IMR-90 (cell line): ENCODE measurements around the gene IFITM10. TPM values are rescaled to one million over a fixed set of nuclear protein-coding genes. Genes with fewer than 3 reads are reported as not detected.
A peak's percentile ranks its signal among the peaks of the same experiment; 100 is the strongest.

Experiments
- ATAC-seq: fragments of 200-7000 bp; cut with Tn5 transposase; 2 replicates; pipeline ENCODE4 v1.9.1; 2020; ENCODE audit warnings: low read depth, mild to moderate bottlenecking, moderate library complexity
- BruUV-seq: library from RNA; stranded (reverse); fragments of 400-500 nt; replicated peaks from 2 replicates; lab custom pipeline; 2021; lab: Mats Ljungman, UMichigan
- CTCF ChIA-PET: fragments of 300-600 bp; formaldehyde crosslinking; extraction: SDS; loops from one replicate; lab custom pipeline; 2021; ENCODE audit warnings: antibody characterized with exemption; lab: Yijun Ruan, JAX
- POLR2A ChIA-PET: fragments of 300-600 bp; sonication (Branson Sonifier 250); formaldehyde crosslinking; loops from one replicate; lab custom pipeline; 2022; ENCODE audit warnings: antibody characterized with exemption; ENCODE audit not compliant: unreplicated experiment; lab: Charles Lee
- DNase-seq: peaks from one replicate; pipeline ENCODE4 v3.0.0; 2013
- H2AFZ ChIP-seq: replicated peaks from 2 replicates; pipeline ENCODE3; 2013; ENCODE audit warnings: low read length, mild to moderate bottlenecking; ENCODE audit not compliant: poor library complexity
- H2AK5ac ChIP-seq: 2 replicates; pipeline ENCODE4 v1.6.1; 2013; ENCODE audit warnings: low read depth, low read length, inconsistent platforms
- H2AK9ac ChIP-seq: replicated peaks from 2 replicates; pipeline ENCODE3; 2013; ENCODE audit warnings: mild to moderate bottlenecking, low read depth, low read length, moderate library complexity; ENCODE audit not compliant: poor library complexity
- H2BK120ac ChIP-seq: 2 replicates; pipeline ENCODE4 v1.6.1; 2013; ENCODE audit warnings: low read depth, low read length, inconsistent platforms
- H2BK15ac ChIP-seq: 3 replicates; pipeline ENCODE4 v1.6.1; 2013; ENCODE audit warnings: low read depth, low read length, inconsistent platforms
- H2BK20ac ChIP-seq: 2 replicates; pipeline ENCODE4 v1.6.1; 2013; ENCODE audit warnings: low read depth, mild to moderate bottlenecking, inconsistent platforms, low read length, moderate library complexity
- H2BK5ac ChIP-seq: 2 replicates; pipeline ENCODE4 v1.6.1; 2013; ENCODE audit warnings: mild to moderate bottlenecking, low read depth, low read length, inconsistent platforms; ENCODE audit not compliant: poor library complexity, severe bottlenecking
- H3K14ac ChIP-seq: replicated peaks from 2 replicates; pipeline ENCODE4 v1.6.1; 2013; ENCODE audit warnings: low read depth, low read length, inconsistent platforms
- H3K18ac ChIP-seq: 2 replicates; pipeline ENCODE4 v1.6.1; 2013; ENCODE audit warnings: low read depth, low read length, control low read depth
- H3K23ac ChIP-seq: 2 replicates; pipeline ENCODE4 v1.6.1; 2013; ENCODE audit warnings: low read depth, low read length, inconsistent platforms
- H3K27ac ChIP-seq: 2 replicates; pipeline ENCODE4 v1.5.1; 2013; ENCODE audit warnings: mild to moderate bottlenecking, control low read depth, low read length; ENCODE audit not compliant: insufficient read depth
- H3K27me3 ChIP-seq: 2 replicates; pipeline ENCODE4 v1.6.1; 2013; ENCODE audit warnings: low read length; ENCODE audit not compliant: control insufficient read depth, insufficient read depth
- H3K36me3 ChIP-seq: 2 replicates; pipeline ENCODE4 v1.6.1; 2013; ENCODE audit warnings: low read length, mixed read lengths; ENCODE audit not compliant: control insufficient read depth, insufficient read depth
- H3K4ac ChIP-seq: 2 replicates; pipeline ENCODE4 v1.6.1; 2013; ENCODE audit warnings: low read depth, low read length, inconsistent platforms
- H3K4me1 ChIP-seq: 2 replicates; pipeline ENCODE4 v1.6.1; 2013; ENCODE audit warnings: low read length, mixed read lengths; ENCODE audit not compliant: control insufficient read depth, insufficient read depth
- H3K4me2 ChIP-seq: 2 replicates; pipeline ENCODE4 v1.6.1; 2013; ENCODE audit warnings: low read depth, mild to moderate bottlenecking, control low read depth, low read length, moderate library complexity
- H3K4me3 ChIP-seq: 2 replicates; pipeline ENCODE4 v1.5.1; 2013; ENCODE audit warnings: low read depth, mild to moderate bottlenecking, control low read depth, low read length, moderate library complexity; ENCODE audit not compliant: insufficient read depth
- H3K56ac ChIP-seq: 2 replicates; pipeline ENCODE4 v1.6.1; 2013; ENCODE audit warnings: low read length, inconsistent platforms; ENCODE audit not compliant: insufficient read depth; ENCODE audit errors: extremely low read depth
- H3K79me1 ChIP-seq, 2 experiments: 2 replicates each; pipeline ENCODE4 v1.6.1; 2013; ENCODE audit warnings: low read length in 2 of 2, inconsistent platforms in 1 of 2, low read depth in 1 of 2
- H3K9ac ChIP-seq: 2 replicates; pipeline ENCODE4 v1.6.1; 2013; ENCODE audit warnings: low read depth, low read length, control low read depth
- H3K9me1 ChIP-seq: 2 replicates; pipeline ENCODE4 v1.6.1; 2013; ENCODE audit warnings: low read length, inconsistent platforms; ENCODE audit not compliant: insufficient read depth
- H3K9me3 ChIP-seq: 2 replicates; pipeline ENCODE4 v1.6.1; 2013; ENCODE audit warnings: low read length; ENCODE audit not compliant: control insufficient read depth, insufficient read depth
- H4K20me1 ChIP-seq: 2 replicates; pipeline ENCODE4 v1.6.1; 2013; ENCODE audit warnings: low read length, inconsistent platforms; ENCODE audit not compliant: insufficient read depth
- H4K5ac ChIP-seq: 2 replicates; pipeline ENCODE4 v1.6.1; 2013; ENCODE audit warnings: mild to moderate bottlenecking, low read depth, low read length, control low read depth
- H4K8ac ChIP-seq, 2 experiments: 2 replicates each; pipeline ENCODE4 v1.6.1; 2013; ENCODE audit warnings: low read depth in 2 of 2, low read length in 2 of 2, control low read depth in 1 of 2, inconsistent platforms in 1 of 2
- H4K91ac ChIP-seq: 2 replicates; pipeline ENCODE4 v1.6.1; 2013; ENCODE audit warnings: low read depth, low read length, inconsistent platforms; ENCODE audit not compliant: insufficient read depth
- CEBPB ChIP-seq: IDR thresholded peaks from 2 replicates; pipeline ENCODE4 v1.6.1; 2012; ENCODE audit warnings: low read depth, low read length, improper control_type of control experiment
- CHD1 ChIP-seq: IDR thresholded peaks from 2 replicates; pipeline ENCODE4 v1.6.1; 2012; ENCODE audit warnings: low read depth, low read length, improper control_type of control experiment
- FOS ChIP-seq: fragments of 150-350 bp; IDR thresholded peaks from 2 replicates; pipeline ENCODE4 v1.6.1; 2016; ENCODE audit warnings: low read depth, low read length
- MAFK ChIP-seq: IDR thresholded peaks from 2 replicates; pipeline ENCODE4 v1.6.1; 2012; ENCODE audit warnings: low read depth, low read length, improper control_type of control experiment
- MAZ ChIP-seq: IDR thresholded peaks from 2 replicates; pipeline ENCODE4 v1.6.1; 2012; ENCODE audit warnings: low read depth, mild to moderate bottlenecking, low read length, improper control_type of control experiment, moderate library complexity, borderline replicate concordance
- MXI1 ChIP-seq: IDR thresholded peaks from 2 replicates; pipeline ENCODE4 v1.6.1; 2012; ENCODE audit warnings: low read depth, mild to moderate bottlenecking, low read length, moderate library complexity, borderline replicate concordance
- POLR2A ChIP-seq: IDR thresholded peaks from 2 replicates; pipeline ENCODE4 v1.6.1; 2012; ENCODE audit warnings: mild to moderate bottlenecking, low read depth, low read length
- RAD21 ChIP-seq: IDR thresholded peaks from 2 replicates; pipeline ENCODE4 v1.6.1; 2012; ENCODE audit warnings: low read length, improper control_type of control experiment
- SMC3 ChIP-seq: fragments of 150-350 bp; IDR thresholded peaks from 2 replicates; pipeline ENCODE4 v1.6.1; 2016; ENCODE audit warnings: low read depth, mild to moderate bottlenecking, antibody characterized with exemption, low read length, moderate library complexity
- WGBS, 2 experiments: methylation state at CpG; one replicate each; pipeline versions ENCODE4 v1.1.5 to v1.1.7; 2013; ENCODE audit warnings: missing lambda C conversion rate in 2 of 2; ENCODE audit not compliant: insufficient read length in 1 of 2; ENCODE audit errors: extremely low coverage in 2 of 2; 5-methylcytosine and 5-hydroxymethylcytosine counted together
- dilution Hi-C: fragments of 300-500 bp; cut with HindIII; formaldehyde crosslinking; loops from one replicate; pipeline ENCODE4 v1.14.3; 2018; ENCODE audit warnings: low sequenced_read_pairs; ENCODE audit not compliant: unreplicated experiment
- in situ Hi-C: fragments of 300-500 bp; cut with MboI; formaldehyde crosslinking; loops from 3 replicates; pipeline ENCODE4 v1.14.3; 2019; ENCODE audit warnings: low sequenced_read_pairs, inconsistent platforms, mixed read lengths
- intact Hi-C: fragments of 100-400 bp; cut with micrococcal nuclease; formaldehyde crosslinking; loops from 2 replicates; pipeline ENCODE4 v1.10.0; 2022
- polyA plus RNA-seq, 3 experiments: library from polyadenylated mRNA; depleted of rRNA; stranded (reverse); fragments of >200 nt; gene quantifications; 2 replicates each; pipeline ENCODE4 v1.2.3, GENCODE V29; 2012; ENCODE audit warnings: low replicate concordance in 1 of 3
- total RNA-seq: library from RNA; depleted of rRNA; stranded (reverse); fragments of >200 nt; gene quantifications from 2 replicates; pipeline ENCODE4 v1.2.3, GENCODE V29; 2012
- TF ChIP-seq, protein P1 (sequence below): fragments of 150-350 bp; IDR thresholded peaks from 2 replicates; pipeline ENCODE4 v1.6.1; 2017; ENCODE audit warnings: mild to moderate bottlenecking, antibody characterized with exemption, low read length, low read depth
- TF ChIP-seq, protein P2 (sequence below): fragments of 150-350 bp; IDR thresholded peaks from 2 replicates; pipeline ENCODE4 v1.6.1; 2016; ENCODE audit warnings: low read depth, mild to moderate bottlenecking, low read length, moderate library complexity, borderline replicate concordance
- TF ChIP-seq, protein P3 (sequence below): conservative IDR thresholded peaks from 2 replicates; pipeline ENCODE4 v1.5.1; 2012; ENCODE audit warnings: mild to moderate bottlenecking, low read depth, low read length, improper control_type of control experiment

The IFITM10 gene
- total and polyA plus RNA-seq, 2 of the 4 experiments (the other 2 are of a cell fraction): 0.15 to 0.18 TPM

DNA sequence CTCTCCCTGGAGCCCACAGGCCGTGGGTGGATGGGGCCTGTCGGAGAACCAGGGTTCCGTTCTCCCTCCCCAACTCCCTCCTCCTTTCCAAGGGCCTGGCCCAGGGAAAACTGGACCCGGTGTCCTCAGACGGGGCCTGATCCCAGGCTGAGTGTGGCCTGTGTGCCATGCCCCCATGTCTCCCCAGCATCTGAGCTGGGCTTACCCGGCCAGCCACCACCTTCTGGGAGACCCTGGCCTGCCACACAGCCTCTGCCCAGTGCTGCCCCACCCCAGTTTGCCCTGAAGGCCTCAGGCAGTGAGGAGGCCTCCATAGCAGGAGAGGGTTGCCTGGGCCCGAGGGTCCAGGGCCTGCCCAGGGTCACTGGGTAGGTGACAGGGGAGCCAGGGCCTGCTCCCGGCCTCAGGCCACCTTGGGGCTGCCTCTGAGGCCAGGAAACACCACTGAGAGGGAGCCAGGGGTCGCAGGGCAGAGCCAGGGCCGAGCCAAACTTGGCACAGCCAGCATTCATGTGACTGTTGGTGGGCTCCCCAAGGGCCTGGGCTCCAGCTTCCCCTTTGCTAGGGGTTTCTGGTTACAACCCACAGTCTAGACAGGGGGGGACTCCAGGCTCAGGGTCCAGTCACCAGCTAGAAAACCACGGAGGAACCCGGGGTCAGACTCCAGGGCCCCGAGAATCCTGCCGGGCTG is 590 bp upstream of the IFITM10 start:
- H2BK120ac ChIP-seq: no peak overlapping the region
- no peak overlapping the region for H3K18ac ChIP-seq
- peaks cover 20% of the 10 kb centered on the region; the same call in 1 of the 2 replicates for H3K36me3 ChIP-seq
- peaks cover 8% of the 10 kb centered on the region; the same call in 1 of the 2 replicates for H3K4me1 ChIP-seq
- H4K20me1 ChIP-seq: peaks cover 17% of the 10 kb centered on the region
- no peak for TF ChIP-seq MAFK
- TF ChIP-seq SMC3: no peak
- no peak for TF ChIP-seq FOS
- TF ChIP-seq, protein P1, sequence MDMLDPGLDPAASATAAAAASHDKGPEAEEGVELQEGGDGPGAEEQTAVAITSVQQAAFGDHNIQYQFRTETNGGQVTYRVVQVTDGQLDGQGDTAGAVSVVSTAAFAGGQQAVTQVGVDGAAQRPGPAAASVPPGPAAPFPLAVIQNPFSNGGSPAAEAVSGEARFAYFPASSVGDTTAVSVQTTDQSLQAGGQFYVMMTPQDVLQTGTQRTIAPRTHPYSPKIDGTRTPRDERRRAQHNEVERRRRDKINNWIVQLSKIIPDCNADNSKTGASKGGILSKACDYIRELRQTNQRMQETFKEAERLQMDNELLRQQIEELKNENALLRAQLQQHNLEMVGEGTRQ: no peak
- no peak for TF ChIP-seq CEBPB
- TF ChIP-seq MXI1: no peak
- TF ChIP-seq POLR2A: no peak
- TF ChIP-seq, protein P2, sequence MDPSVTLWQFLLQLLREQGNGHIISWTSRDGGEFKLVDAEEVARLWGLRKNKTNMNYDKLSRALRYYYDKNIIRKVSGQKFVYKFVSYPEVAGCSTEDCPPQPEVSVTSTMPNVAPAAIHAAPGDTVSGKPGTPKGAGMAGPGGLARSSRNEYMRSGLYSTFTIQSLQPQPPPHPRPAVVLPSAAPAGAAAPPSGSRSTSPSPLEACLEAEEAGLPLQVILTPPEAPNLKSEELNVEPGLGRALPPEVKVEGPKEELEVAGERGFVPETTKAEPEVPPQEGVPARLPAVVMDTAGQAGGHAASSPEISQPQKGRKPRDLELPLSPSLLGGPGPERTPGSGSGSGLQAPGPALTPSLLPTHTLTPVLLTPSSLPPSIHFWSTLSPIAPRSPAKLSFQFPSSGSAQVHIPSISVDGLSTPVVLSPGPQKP: no peak
- no peak for TF ChIP-seq MAZ
- TF ChIP-seq, protein P3, sequence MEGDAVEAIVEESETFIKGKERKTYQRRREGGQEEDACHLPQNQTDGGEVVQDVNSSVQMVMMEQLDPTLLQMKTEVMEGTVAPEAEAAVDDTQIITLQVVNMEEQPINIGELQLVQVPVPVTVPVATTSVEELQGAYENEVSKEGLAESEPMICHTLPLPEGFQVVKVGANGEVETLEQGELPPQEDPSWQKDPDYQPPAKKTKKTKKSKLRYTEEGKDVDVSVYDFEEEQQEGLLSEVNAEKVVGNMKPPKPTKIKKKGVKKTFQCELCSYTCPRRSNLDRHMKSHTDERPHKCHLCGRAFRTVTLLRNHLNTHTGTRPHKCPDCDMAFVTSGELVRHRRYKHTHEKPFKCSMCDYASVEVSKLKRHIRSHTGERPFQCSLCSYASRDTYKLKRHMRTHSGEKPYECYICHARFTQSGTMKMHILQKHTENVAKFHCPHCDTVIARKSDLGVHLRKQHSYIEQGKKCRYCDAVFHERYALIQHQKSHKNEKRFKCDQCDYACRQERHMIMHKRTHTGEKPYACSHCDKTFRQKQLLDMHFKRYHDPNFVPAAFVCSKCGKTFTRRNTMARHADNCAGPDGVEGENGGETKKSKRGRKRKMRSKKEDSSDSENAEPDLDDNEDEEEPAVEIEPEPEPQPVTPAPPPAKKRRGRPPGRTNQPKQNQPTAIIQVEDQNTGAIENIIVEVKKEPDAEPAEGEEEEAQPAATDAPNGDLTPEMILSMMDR: no peak
- no peak for TF ChIP-seq CHD1
- no peak for TF ChIP-seq RAD21
- no peaks in the 10 kb centered on the region for H3K9me1 ChIP-seq
- H4K91ac ChIP-seq: no peak overlapping the region
- DNase-seq (no peak), ATAC-seq (no peak)
- H2AK9ac ChIP-seq: peak overlapping the region; percentile 72
- H3K9me3 ChIP-seq: no peaks in the 10 kb centered on the region
- no peak overlapping the region for H3K4me2 ChIP-seq
- in situ Hi-C loops (no loop called here), dilution Hi-C loops (no loop called here), intact Hi-C loops (no loop called here)
- H2AK5ac ChIP-seq: 0 out of 2 replicates have a peak overlapping the region, but pooled peaks have one; percentile 16
- no peak overlapping the region for H3K27ac ChIP-seq
- H3K27me3 ChIP-seq: peaks cover 9% of the 10 kb centered on the region; the same call in 1 of the 2 replicates
- ChIA-PET CTCF (no interaction called here), POLR2A (no interaction called here)
- no peak overlapping the region for H3K23ac ChIP-seq
- no peaks in the 10 kb centered on the region; a peak in 1 of 4 replicates for H3K79me1 ChIP-seq
- no peak overlapping the region for H2BK20ac ChIP-seq
- no peak overlapping the region for H4K8ac ChIP-seq
- BruUV-seq: no TSS peak
- no peak overlapping the region for H2BK15ac ChIP-seq
- H3K4ac ChIP-seq: no peak overlapping the region
- H2AFZ ChIP-seq: peak overlapping the region; percentile 18
- no peak overlapping the region for H3K4me3 ChIP-seq
- H3K56ac ChIP-seq: no peak overlapping the region
- no peak overlapping the region for H4K5ac ChIP-seq
- 51% methylated on average over 4 of the region's 14 CpGs; no CpG with 5 or more reads in 1 of the 2 experiments for WGBS, 2 experiments
- H2BK5ac ChIP-seq: no peak overlapping the region
- no peak overlapping the region for H3K9ac ChIP-seq
- H3K14ac ChIP-seq: no peak overlapping the region
